Measurements from ENCODE around the gene CCDC92.

CCDC92 gene

DNA sequence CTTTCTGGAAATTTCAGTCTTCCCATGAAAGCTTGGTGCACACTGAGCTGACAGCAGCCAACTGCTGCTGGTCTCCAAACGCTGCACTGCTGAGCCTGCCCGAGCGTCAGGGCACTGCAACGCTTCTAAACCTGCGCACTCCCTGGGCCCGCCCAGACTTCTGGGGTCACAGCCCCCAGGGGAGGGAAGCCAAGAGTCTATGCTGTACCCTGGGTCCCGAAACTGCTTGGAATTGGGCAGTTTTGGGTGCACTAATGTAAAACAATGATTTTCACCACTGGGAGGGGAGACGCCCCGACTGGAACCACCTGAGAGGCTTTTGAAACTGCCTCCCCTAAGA is 32.0 kb downstream of the CCDC92 start:
- TF ChIP-seq FOXP2 (optimal IDR thresholded peaks at IDR 0.05; ENCODE audit: control extremely low read depth, extremely low read length, insufficient read depth) (no peak), POLR2AphosphoS5 (IDR thresholded peaks at IDR 0.05; ENCODE audit: borderline replicate concordance, low read depth, low read length) (no peak), EZH2 (IDR thresholded peaks at IDR 0.05) (no peak)
- no peak overlapping the region for H3K9ac ChIP-seq (ENCODE audit: insufficient read length)
- H3K9me3 ChIP-seq (ENCODE audit: low read depth, low read length): no peaks in the 10 kb centered on the region
- H3K36me3 ChIP-seq (ENCODE audit: insufficient read depth, low read length): peaks cover 13% of the 10 kb centered on the region; the same call in 1 of the 2 replicates
- no peak overlapping the region for H3K27ac ChIP-seq
- H3K4me3 ChIP-seq: no peak overlapping the region
- DNase-seq (ENCODE audit: low read depth, low spot score): no peak

GRCh38 chr12:123939716-123940626 is 32.7 kb downstream of the CCDC92 start:
- Histone ChIP-seq H3K4me3 (no peak overlapping the region), H3K9me3 (ENCODE audit: low read depth, low read length) (no peaks in the 10 kb centered on the region), H3K9ac (ENCODE audit: insufficient read length) (no peak overlapping the region), H3K36me3 (ENCODE audit: insufficient read depth, low read length) (peaks cover 13% of the 10 kb centered on the region; the same call in 1 of the 2 replicates), H3K27ac (no peak overlapping the region)
- TF ChIP-seq FOXP2 (optimal IDR thresholded peaks at IDR 0.05; ENCODE audit: control extremely low read depth, extremely low read length, insufficient read depth): no peak
- TF ChIP-seq POLR2AphosphoS5 (IDR thresholded peaks at IDR 0.05; ENCODE audit: borderline replicate concordance, low read depth, low read length): no peak
- TF ChIP-seq EZH2 (IDR thresholded peaks at IDR 0.05): no peak
- no peak for DNase-seq (ENCODE audit: low read depth, low spot score)

DNA sequence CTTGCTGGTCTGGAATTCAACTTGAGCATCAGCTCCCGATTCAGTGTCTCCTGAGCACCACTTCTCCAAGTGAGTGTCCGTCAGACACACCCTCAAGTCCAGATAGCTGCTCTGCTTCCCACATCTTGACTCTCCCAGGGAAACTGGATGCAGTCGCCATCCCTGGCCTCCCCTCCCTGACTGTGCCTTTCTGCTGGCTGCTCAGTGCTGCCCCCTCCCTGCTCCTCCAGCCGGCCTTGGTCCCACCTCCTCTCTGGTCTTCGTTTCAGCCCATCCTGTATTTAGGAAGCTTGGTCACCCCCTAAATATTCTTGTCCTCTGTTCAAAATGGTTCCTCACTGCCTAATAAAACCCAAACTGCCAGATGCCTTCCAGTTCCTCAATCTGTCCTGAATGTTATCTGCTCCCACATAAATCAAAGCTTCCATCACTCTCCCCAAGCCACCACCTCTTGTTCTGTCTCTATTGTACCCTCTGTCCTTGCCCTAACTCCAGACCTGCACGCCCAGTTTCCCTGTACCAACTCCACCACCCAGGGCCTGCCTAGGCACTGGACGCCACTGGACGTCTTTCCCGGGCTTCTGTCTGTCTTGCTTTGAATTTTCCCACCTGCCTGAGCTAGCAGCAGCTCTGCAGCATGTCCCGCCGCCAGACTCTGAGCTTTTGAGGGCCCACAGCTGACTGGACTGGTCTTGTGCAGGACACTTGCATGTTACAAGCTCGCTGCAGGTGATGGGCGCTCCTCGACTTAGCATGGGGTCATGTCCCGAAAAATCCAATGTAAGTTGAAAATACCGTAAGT is 33.8 kb downstream of the CCDC92 start:
- Histone ChIP-seq H3K27ac (no peak overlapping the region), H3K9me3 (ENCODE audit: low read depth, low read length) (no peaks in the 10 kb centered on the region), H3K36me3 (ENCODE audit: insufficient read depth, low read length) (peaks cover 13% of the 10 kb centered on the region; the same call in 1 of the 2 replicates), H3K9ac (ENCODE audit: insufficient read length) (no peak overlapping the region), H3K4me3 (no peak overlapping the region)
- no peak for TF ChIP-seq POLR2AphosphoS5 (IDR thresholded peaks at IDR 0.05; ENCODE audit: borderline replicate concordance, low read depth, low read length)
- TF ChIP-seq EZH2 (IDR thresholded peaks at IDR 0.05): no peak
- TF ChIP-seq FOXP2 (optimal IDR thresholded peaks at IDR 0.05; ENCODE audit: control extremely low read depth, extremely low read length, insufficient read depth): no peak
- no peak for DNase-seq (ENCODE audit: low read depth, low spot score)

DNA sequence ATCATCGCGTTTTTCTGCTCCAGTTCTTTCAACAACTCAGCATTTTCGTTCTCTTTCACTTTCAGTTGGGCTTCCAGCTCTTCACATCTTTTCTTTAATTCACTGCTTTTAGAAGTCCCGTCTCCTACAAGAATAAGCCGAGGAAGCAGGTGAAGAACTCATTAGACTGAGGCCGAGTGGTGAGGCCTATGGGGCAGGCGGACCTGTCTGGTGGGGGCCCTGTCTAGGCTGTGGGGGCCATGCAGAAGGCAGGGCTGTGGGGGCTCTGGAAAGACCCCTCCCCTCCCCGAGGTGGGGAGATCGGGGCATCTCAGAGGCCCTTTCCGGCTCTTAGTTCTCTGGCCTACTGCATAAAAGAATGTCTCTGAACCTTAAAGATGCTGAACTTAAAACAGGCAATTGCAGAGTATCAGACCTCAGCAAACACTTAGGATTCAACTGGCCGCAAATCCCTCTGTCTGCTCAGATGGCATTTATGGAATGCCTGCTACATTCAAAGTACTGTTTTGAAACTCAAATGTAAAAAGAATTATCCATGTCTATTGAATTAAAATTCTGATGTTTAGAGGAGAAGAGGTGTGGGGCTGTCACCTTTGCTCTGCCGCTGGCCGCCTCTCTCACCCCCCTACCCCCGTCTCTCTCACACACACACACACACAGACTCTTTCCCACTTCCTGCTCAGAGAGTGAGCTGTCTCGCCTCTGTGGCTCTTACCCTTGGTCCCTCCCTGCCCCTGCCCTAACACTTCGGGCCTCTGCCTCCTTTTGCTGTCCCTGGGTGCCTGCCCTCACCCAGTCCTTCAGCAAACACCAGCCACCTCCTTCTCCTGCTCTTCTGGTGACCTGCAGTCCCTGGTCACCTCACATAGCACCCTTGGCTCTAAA is 34.7 kb downstream of the CCDC92 start:
- Histone ChIP-seq H3K9ac (ENCODE audit: insufficient read length) (no peak overlapping the region), H3K27ac (no peak overlapping the region), H3K9me3 (ENCODE audit: low read depth, low read length) (no peaks in the 10 kb centered on the region), H3K4me3 (no peak overlapping the region), H3K36me3 (ENCODE audit: insufficient read depth, low read length) (peaks cover 13% of the 10 kb centered on the region; the same call in 1 of the 2 replicates)
- TF ChIP-seq EZH2 (IDR thresholded peaks at IDR 0.05) (no peak), FOXP2 (optimal IDR thresholded peaks at IDR 0.05; ENCODE audit: control extremely low read depth, extremely low read length, insufficient read depth) (no peak), POLR2AphosphoS5 (IDR thresholded peaks at IDR 0.05; ENCODE audit: borderline replicate concordance, low read depth, low read length) (no peak)
- DNase-seq (ENCODE audit: low read depth, low spot score): no peak

- H3K9ac ChIP-seq (ENCODE audit: insufficient read length): no peak overlapping the region
- TF ChIP-seq POLR2AphosphoS5 (IDR thresholded peaks at IDR 0.05; ENCODE audit: borderline replicate concordance, low read depth, low read length) (no peak), FOXP2 (optimal IDR thresholded peaks at IDR 0.05; ENCODE audit: control extremely low read depth, extremely low read length, insufficient read depth) (no peak), EZH2 (IDR thresholded peaks at IDR 0.05) (no peak)
- no peak overlapping the region for H3K27ac ChIP-seq
- peaks cover 6% of the 10 kb centered on the region; the same call in 1 of the 2 replicates for H3K36me3 ChIP-seq (ENCODE audit: insufficient read depth, low read length)
- DNase-seq (ENCODE audit: low read depth, low spot score): no peak
- no peaks in the 10 kb centered on the region for H3K9me3 ChIP-seq (ENCODE audit: low read depth, low read length)
- no peak overlapping the region for H3K4me3 ChIP-seq
These were observed 35.5 kb downstream of the CCDC92 start for GRCh38 chr12:123936956-123937706.

- Histone ChIP-seq H3K36me3 (ENCODE audit: insufficient read depth, low read length) (no peaks in the 10 kb centered on the region; the same call in 1 of the 2 replicates), H3K4me3 (no peak overlapping the region), H3K9me3 (ENCODE audit: low read depth, low read length) (no peaks in the 10 kb centered on the region), H3K27ac (no peak overlapping the region), H3K9ac (ENCODE audit: insufficient read length) (no peak overlapping the region)
- TF ChIP-seq POLR2AphosphoS5 (IDR thresholded peaks at IDR 0.05; ENCODE audit: borderline replicate concordance, low read depth, low read length) (no peak), FOXP2 (optimal IDR thresholded peaks at IDR 0.05; ENCODE audit: control extremely low read depth, extremely low read length, insufficient read depth) (no peak), EZH2 (IDR thresholded peaks at IDR 0.05) (no peak)
- no peak for DNase-seq (ENCODE audit: low read depth, low spot score)
These were observed 36.2 kb downstream of the CCDC92 start for GRCh38 chr12:123936471-123936870.

DNA sequence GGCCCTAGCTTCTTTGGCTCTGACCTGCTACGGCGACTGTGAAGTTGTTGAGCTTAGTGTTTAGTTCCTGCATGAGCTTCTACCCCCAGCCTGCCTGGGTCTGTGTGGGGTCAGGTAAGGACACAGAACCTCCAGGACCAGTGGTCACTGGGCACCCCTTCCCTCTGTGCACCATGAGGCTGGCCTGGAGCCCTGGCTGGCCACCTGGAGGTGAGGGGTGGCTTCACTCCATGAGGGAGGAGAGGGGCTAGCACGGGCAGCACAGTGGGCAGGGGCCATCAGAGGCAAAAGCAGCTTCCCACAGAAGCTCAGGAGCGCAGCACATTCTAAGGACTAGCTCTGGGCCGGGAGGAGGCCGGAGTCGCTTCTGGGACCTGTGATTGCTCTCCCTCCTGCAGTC is 36.7 kb downstream of the CCDC92 start:
- Histone ChIP-seq H3K27ac (no peak overlapping the region), H3K4me3 (no peak overlapping the region), H3K36me3 (ENCODE audit: insufficient read depth, low read length) (no peaks in the 10 kb centered on the region), H3K9me3 (ENCODE audit: low read depth, low read length) (no peaks in the 10 kb centered on the region), H3K9ac (ENCODE audit: insufficient read length) (no peak overlapping the region)
- DNase-seq (ENCODE audit: low read depth, low spot score): no peak
- TF ChIP-seq FOXP2 (optimal IDR thresholded peaks at IDR 0.05; ENCODE audit: control extremely low read depth, extremely low read length, insufficient read depth) (no peak), POLR2AphosphoS5 (IDR thresholded peaks at IDR 0.05; ENCODE audit: borderline replicate concordance, low read depth, low read length) (no peak), EZH2 (IDR thresholded peaks at IDR 0.05) (no peak)

Measured in SK-N-MC (cell line).